ENCODE measurements around the gene NT5DC1.
"Not testable (repeated sequence)": the region's sequence is repeated elsewhere in the genome, so short reads cannot be mapped to it uniquely, and the experiment has no call there.

NT5DC1 gene

GRCh38 chr6:116280933-116281316, 180.3 kb downstream of the NT5DC1 start:
- DNase-seq, result no peak

GRCh38 chr6:116282698-116283097, 182.0 kb downstream of the NT5DC1 start:
- no peak for DNase-seq

- DNase-seq, result no peak
Observed at GRCh38 chr6:116283191-116283590, 182.5 kb downstream of the NT5DC1 start.

DNA sequence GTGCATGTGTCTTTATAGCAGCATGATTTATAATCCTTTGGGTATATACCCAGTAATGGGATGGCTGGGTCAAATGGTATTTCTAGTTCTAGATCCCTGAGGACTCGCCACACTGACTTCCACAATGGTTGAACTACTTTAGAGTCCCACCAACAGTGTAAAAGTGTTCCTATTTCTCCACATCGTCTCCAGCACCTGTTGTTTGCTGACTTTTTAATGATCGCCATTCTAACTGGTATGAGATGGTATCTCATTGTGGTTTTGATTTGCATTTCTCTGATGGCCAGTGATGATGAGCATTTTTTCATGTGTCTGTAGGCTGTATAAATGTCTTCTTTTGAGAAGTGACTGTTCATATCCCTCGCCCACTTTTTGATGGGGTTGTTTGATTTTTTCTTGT, 184.3 kb downstream of the NT5DC1 start:
- not testable (repeated sequence) for DNase-seq

GRCh38 chr6:116286773-116287358, 186.2 kb downstream of the NT5DC1 start:
- no peak for DNase-seq

- DNase-seq, result no peak
Observed at GRCh38 chr6:116287689-116288282, 187.1 kb downstream of the NT5DC1 start.

DNA sequence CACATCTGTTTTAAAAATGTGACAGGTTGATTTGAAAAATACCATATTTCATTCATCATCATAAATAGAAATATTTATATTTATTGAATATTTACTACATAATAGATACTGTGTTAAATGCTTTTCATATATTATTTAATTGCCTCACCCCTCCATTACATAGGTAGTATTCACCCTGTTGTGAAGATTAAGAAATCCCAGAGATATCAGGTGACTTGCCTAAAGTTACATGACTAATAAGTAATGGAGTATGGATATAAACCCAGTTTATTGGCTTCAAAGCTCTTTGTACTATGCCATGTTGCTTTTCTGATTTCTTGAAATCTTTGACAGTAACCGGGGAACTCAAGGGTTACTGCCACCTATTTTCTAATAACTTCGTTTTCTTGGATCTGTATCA, 189.2 kb downstream of the NT5DC1 start:
- DNase-seq, result no peak

GRCh38 chr6:116290799-116291198, 190.1 kb downstream of the NT5DC1 start:
- no peak for DNase-seq

- DNase-seq, result no peak
Observed at GRCh38 chr6:116291701-116292396, 191.2 kb downstream of the NT5DC1 start.

- no peak for DNase-seq
Observed at GRCh38 chr6:116292553-116292952, 191.9 kb downstream of the NT5DC1 start.

DNA sequence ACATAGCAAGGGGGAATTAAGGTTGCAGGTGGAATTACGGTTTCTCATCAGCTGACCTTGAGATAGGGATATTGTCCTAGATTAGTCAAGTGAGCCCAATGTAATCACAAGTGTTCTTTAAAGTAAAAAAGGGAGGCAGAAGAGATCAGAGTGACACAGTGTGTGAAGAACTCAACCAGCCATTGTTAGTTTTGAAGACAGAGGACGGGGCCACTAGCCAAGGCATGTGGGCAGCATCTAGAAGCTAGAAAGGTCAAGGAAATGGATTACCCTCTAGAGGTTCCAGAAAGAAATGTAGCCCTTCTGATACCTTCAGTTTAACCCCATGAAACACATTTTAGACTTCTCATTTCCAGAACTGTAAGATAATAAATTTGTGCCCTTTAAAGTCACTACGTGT, 197.6 kb downstream of the NT5DC1 start:
- no peak for DNase-seq

- no peak for DNase-seq
Observed at GRCh38 chr6:116298973-116299372, 198.3 kb downstream of the NT5DC1 start.

Measured in NCI-H187 (cell line).